Left ventricle myocardium inferior (tissue), 1 donor: Measurements from ENCODE around the gene HES1. TPM values are rescaled to one million over a fixed set of nuclear protein-coding genes. Genes with fewer than 3 reads are reported as not detected.

Experiments
- DNase-seq: peaks from one replicate; pipeline ENCODE4 v3.0.0-alpha.2; 2020
- H3K27ac ChIP-seq: fragments of 200-600 bp; replicated peaks from 2 replicates; pipeline ENCODE4 v1.8.0; 2021
- H3K27me3 ChIP-seq: fragments of 200-600 bp; 2 replicates; pipeline ENCODE4 v1.8.0; 2021; ENCODE audit warnings: low read depth
- H3K36me3 ChIP-seq: fragments of 200-600 bp; 2 replicates; pipeline ENCODE4 v1.8.0; 2021
- H3K4me1 ChIP-seq: fragments of 200-600 bp; 2 replicates; pipeline ENCODE4 v1.8.0; 2021
- H3K4me3 ChIP-seq: fragments of 200-600 bp; 2 replicates; pipeline ENCODE4 v1.8.0; 2021; ENCODE audit warnings: mild to moderate bottlenecking, moderate library complexity
- H3K9me3 ChIP-seq: fragments of 200-600 bp; replicated peaks from 2 replicates; pipeline ENCODE4 v1.8.0; 2021
- CTCF ChIP-seq: fragments of 200-600 bp; IDR thresholded peaks from 2 replicates; pipeline ENCODE4 v1.8.0; 2021; ENCODE audit warnings: antibody characterized with exemption, mild to moderate bottlenecking, borderline replicate concordance
- intact Hi-C: fragments of 100-400 bp; cut with micrococcal nuclease; formaldehyde crosslinking; loops from one replicate; pipeline ENCODE4 v1.11.0; 2022
- total RNA-seq: library from RNA; stranded (reverse); fragmentation: NEBNext Ultra II Directional; extraction: Animal tissue kit (Norgen Biotek cat#: 25700); gene quantifications from one replicate; pipeline ENCODE4 v1.2.1, GENCODE V29; 2021
- donor health status: DM: no; HTN: yes; CAD: no; lungs with severe emphysema.

HES1 gene
- total RNA-seq, 1 donor from 2014 or later = 13.4 TPM

GRCh38 chr3:194118920-194119319, 17.0 kb upstream of the HES1 start:
- Histone ChIP-seq H3K27ac (no peak overlapping the region), H3K4me1 (no peaks in the 10 kb centered on the region)

GRCh38 chr3:194119831-194120590, 15.9 kb upstream of the HES1 start:
- peaks cover 75% of the 10 kb centered on the region for H3K27me3 ChIP-seq
- no peak for TF ChIP-seq CTCF
- intact Hi-C loops = no loop called here
- no peaks in the 10 kb centered on the region for H3K9me3 ChIP-seq
- H3K27ac ChIP-seq = no peak overlapping the region
- no peaks in the 10 kb centered on the region for H3K4me1 ChIP-seq
- no peak overlapping the region for H3K4me3 ChIP-seq
- H3K36me3 ChIP-seq = no peaks in the 10 kb centered on the region
- no peak for DNase-seq

More at GRCh38 chr3:194118920-194119319, 17.0 kb upstream of the HES1 start:
- TF ChIP-seq CTCF = no peak
- intact Hi-C loops = no loop called here
- Histone ChIP-seq H3K4me3 (no peak overlapping the region), H3K9me3 (no peaks in the 10 kb centered on the region), H3K36me3 (no peaks in the 10 kb centered on the region), H3K27me3 (peaks cover 73% of the 10 kb centered on the region)
- DNase-seq = no peak

DNA sequence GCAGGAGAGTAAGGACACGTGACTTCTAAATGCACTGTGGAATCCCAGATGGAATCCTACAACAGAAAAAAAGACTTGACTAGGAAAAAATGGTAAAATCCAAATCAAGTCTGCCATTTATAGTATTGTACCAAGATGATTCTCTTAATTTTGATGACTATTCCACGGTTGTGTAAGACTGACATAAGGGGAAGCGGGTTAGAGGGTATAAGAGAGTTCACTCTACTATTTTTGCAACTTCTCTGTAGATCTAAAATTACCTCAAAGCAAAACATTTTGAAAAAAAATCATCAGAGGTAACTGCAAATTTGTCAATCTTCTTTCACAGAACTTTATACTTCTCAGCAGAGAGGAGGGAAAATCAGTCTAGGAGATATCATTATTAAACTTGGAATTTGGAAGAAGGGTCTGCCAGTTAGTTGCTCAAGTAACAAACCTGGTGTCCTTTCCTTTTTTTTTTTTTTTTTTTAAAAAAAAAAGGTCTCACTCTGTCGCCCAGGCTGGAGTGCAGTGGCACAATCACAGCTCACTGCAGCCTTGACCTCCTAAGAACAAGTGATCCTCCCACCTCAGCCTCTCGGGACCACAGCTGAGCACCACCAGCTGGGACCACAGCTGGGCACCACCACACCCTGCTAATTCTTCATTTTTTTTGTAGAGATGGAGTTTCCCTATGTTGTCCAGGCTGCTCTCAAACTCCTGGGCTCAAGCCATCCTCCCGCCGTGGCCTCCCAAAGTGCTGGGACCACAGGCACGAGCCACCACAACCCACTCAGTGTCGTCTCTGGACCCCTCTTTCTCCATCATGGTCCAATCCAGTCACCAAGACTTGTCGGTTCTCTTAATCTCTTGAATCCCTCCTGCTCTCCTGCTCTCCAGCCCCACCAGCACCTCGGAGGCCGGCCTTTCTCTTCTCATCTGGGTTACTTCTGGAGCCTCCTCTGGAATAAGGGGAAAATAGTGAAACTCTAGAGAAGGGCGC, 14.9 kb upstream of the HES1 start:
- Histone ChIP-seq H3K4me3 (no peak overlapping the region), H3K4me1 (no peaks in the 10 kb centered on the region), H3K9me3 (no peaks in the 10 kb centered on the region), H3K36me3 (no peaks in the 10 kb centered on the region), H3K27ac (no peak overlapping the region), H3K27me3 (peaks cover 77% of the 10 kb centered on the region)
- DNase-seq = no peak
- no peak for TF ChIP-seq CTCF
- intact Hi-C loops = no loop called here

DNA sequence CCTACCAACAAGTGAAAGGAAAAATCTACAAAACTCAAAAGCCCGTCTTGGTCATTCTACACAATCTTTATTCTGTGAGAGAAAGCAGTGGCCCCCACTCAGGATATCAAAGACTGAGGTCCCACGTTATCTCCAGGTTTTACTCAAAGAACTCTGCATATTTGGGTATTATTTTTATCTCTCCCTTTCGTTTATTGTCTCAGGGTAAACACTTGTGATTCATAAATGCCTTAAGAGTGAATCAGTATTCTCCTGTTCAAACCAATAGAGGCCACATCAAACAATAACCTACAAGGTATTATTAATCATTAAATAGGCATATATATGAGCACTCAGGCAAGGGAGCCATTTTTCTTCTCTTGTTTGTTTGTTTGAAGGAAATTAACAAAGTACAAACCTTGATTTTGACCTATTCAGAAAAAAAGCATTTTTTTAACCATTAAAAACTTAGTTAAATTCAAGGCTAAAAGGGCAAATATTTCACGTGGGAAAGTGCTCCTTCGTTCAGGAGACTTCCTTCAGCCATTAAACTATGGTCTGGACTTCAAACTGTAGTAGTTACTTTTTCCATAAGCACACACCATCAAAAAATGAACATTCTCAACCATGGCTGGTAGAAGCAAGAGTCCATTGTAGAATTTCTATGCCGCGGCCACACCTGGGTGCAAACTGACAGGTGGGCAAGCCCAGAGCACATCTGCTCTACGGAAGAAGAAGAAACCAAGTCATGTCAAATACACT, 13.9 kb upstream of the HES1 start:
- Histone ChIP-seq H3K27ac (no peak overlapping the region), H3K4me3 (no peak overlapping the region), H3K9me3 (no peaks in the 10 kb centered on the region), H3K36me3 (no peaks in the 10 kb centered on the region), H3K4me1 (no peaks in the 10 kb centered on the region), H3K27me3 (peaks cover 73% of the 10 kb centered on the region)
- DNase-seq = no peak
- no peak for TF ChIP-seq CTCF
- intact Hi-C loops = no loop called here

GRCh38 chr3:194123726-194124125, 12.2 kb upstream of the HES1 start:
- Histone ChIP-seq H3K36me3 (no peaks in the 10 kb centered on the region), H3K27me3 (peaks cover 73% of the 10 kb centered on the region), H3K4me1 (no peaks in the 10 kb centered on the region), H3K27ac (no peak overlapping the region), H3K9me3 (no peaks in the 10 kb centered on the region), H3K4me3 (no peak overlapping the region)
- no peak for DNase-seq
- TF ChIP-seq CTCF = no peak
- intact Hi-C loops = no loop called here
